Aorta (tissue), 5 donors: ENCODE measurements around the gene COA1. TPM values are rescaled to one million over a fixed set of nuclear protein-coding genes. Genes with fewer than 3 reads are reported as not detected.
"Not testable (repeated sequence)": the region's sequence is repeated elsewhere in the genome, so short reads cannot be mapped to it uniquely, and the experiment has no call there.

Experiments
- ATAC-seq: fragments of 200-7000 bp; cut with Tn5 transposase; one replicate; pipeline ENCODE4 v1.9.1; 2022; ENCODE audit warnings: moderate library complexity; ENCODE audit not compliant: low FRiP score
- DNase-seq, 2 donors: peaks; one replicate each; pipeline ENCODE4 v3.0.0-alpha.2; 2020
- H3K27ac ChIP-seq, 2 donors: one replicate each; pipeline ENCODE4 v1.5.1; 2013; ENCODE audit warnings: low read length in 2 of 2, mild to moderate bottlenecking in 2 of 2, moderate library complexity in 2 of 2, control low read depth in 1 of 2, inconsistent platforms in 1 of 2, low read depth in 1 of 2
- H3K27me3 ChIP-seq, 2 donors: one replicate each; pipeline ENCODE4 v1.6.1; 2013; ENCODE audit warnings: control low read depth in 1 of 2, low read length in 1 of 2, mild to moderate bottlenecking in 1 of 2, moderate library complexity in 1 of 2; ENCODE audit not compliant: insufficient read depth in 2 of 2, control insufficient read depth in 1 of 2
- H3K36me3 ChIP-seq, 2 donors: one replicate each; pipeline ENCODE4 v1.6.1; 2013; ENCODE audit warnings: control low read depth in 1 of 2, low read length in 1 of 2, mild to moderate bottlenecking in 1 of 2; ENCODE audit not compliant: insufficient read depth in 2 of 2, control insufficient read depth in 1 of 2
- H3K4me1 ChIP-seq, 2 donors: one replicate each; pipeline ENCODE4 v1.6.1; 2013; ENCODE audit warnings: low read length in 2 of 2, control low read depth in 1 of 2, mild to moderate bottlenecking in 1 of 2, moderate library complexity in 1 of 2; ENCODE audit not compliant: insufficient read depth in 2 of 2, control insufficient read depth in 1 of 2
- H3K4me3 ChIP-seq, 2 donors: one replicate each; pipeline ENCODE4 v1.5.1; 2013; ENCODE audit warnings: low read length in 2 of 2, control low read depth in 1 of 2, mild to moderate bottlenecking in 1 of 2
- H3K9me3 ChIP-seq: one replicate; pipeline ENCODE4 v1.6.1; 2013; ENCODE audit warnings: mild to moderate bottlenecking, low read length; ENCODE audit not compliant: control insufficient read depth
- WGBS, 2 donors: extraction: QIAGEN DNeasy Blood & Tissue Kit; methylation state at CpG; one replicate each; pipeline ENCODE4 v1.1.7; 2013; 5-methylcytosine and 5-hydroxymethylcytosine counted together
- intact Hi-C, 2 donors: fragments of 100-400 bp; cut with DNase I; formaldehyde crosslinking; loops; one replicate each; pipeline versions ENCODE4 v1.14.2 to v1.15.0; 2022
- polyA plus RNA-seq, 2 donors: library from polyadenylated mRNA; stranded (reverse); fragments of 200-250 nt; gene quantifications; one replicate each; pipeline ENCODE4 v1.2.3, GENCODE V29; 2013
- total RNA-seq, 2 donors: library from RNA; stranded (reverse); fragmentation: NEBNext Ultra II Directional; extraction: Animal tissue kit (Norgen Biotek cat#: 25700); gene quantifications; one replicate each; pipeline ENCODE4 v1.2.1, GENCODE V29; 2021
- donor health status: healthy with polysubstance abuse.
- donor health status: Bipolar disorder and iron deficiency.
- donor health status: DM: no; HTN: no; CAD: no.
- donor health status: DM: no; HTN: no; CAD: no.
- donor health status: DM: yes; HTN: yes; CAD: no.

Gene COA1
- total and polyA plus RNA-seq, 4 donors: 36.5 to 57.2 (median 51.5) TPM

GRCh38 chr7:43691611-43692010 is 37.7 kb downstream of the COA1 start:
- ATAC-seq: no peak
- Histone ChIP-seq H3K4me1 (peaks cover 0 to 4% of the 10 kb centered on the region in 2 donors), H3K27me3 (no peaks in the 10 kb centered on the region), H3K36me3 (no peaks in the 10 kb centered on the region), H3K9me3 (no peaks in the 10 kb centered on the region), H3K27ac (no peak overlapping the region), H3K4me3 (no peak overlapping the region)
- no peak for DNase-seq
- intact Hi-C loops: no loop called here
- 88 to 90% methylated on average over 3 of the region's 3 CpGs for WGBS, 2 donors

DNA sequence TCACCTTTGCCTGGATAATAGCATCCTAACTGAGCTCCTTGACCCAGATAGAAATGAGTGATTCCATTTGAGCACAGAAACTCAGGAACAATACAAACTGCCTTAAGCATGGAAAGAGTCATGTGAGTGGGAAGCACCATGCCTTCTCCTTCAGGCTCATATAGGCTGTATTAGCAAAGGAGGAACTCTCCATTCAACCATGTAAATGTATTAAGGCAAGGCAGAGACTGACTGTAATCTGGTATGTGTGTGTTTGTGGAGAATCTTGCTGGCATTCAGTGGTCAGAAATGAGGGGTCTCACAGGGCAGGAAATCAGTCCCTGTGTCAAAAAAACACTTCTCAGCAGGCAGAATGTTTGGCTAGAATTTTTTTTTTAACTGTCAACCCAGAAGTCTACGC is 40.2 kb downstream of the COA1 start:
- H3K27ac ChIP-seq: no peak overlapping the region
- H3K4me3 ChIP-seq: no peak overlapping the region
- H3K4me1 ChIP-seq: peaks cover 0 to 2% of the 10 kb centered on the region in 2 donors
- ATAC-seq: no peak
- WGBS, 2 donors: 73 to 77% methylated on average over 1 of the region's 1 CpG
- H3K9me3 ChIP-seq: no peaks in the 10 kb centered on the region
- H3K36me3 ChIP-seq: no peaks in the 10 kb centered on the region
- DNase-seq: no peak
- intact Hi-C loops: no loop called here
- no peaks in the 10 kb centered on the region for H3K27me3 ChIP-seq

- H3K27me3 ChIP-seq, intact Hi-C loops, H3K36me3 ChIP-seq, DNase-seq, H3K4me1 ChIP-seq, H3K27ac ChIP-seq, ATAC-seq, H3K9me3 ChIP-seq, H3K4me3 ChIP-seq: not testable (repeated sequence)
- WGBS, 2 donors: 93 to 95% methylated on average over 4 of the region's 4 CpGs
These were observed 41.5 kb downstream of the COA1 start for GRCh38 chr7:43687866-43688265.

GRCh38 chr7:43686991-43687390 is 42.3 kb downstream of the COA1 start:
- intact Hi-C loops: no loop called here
- ATAC-seq (no peak), DNase-seq (no peak)
- H3K27me3 ChIP-seq: no peaks in the 10 kb centered on the region
- no peak overlapping the region for H3K4me3 ChIP-seq
- no peaks in the 10 kb centered on the region for H3K9me3 ChIP-seq
- 72 to 73% methylated on average over 2 of the region's 2 CpGs for WGBS, 2 donors
- no peak overlapping the region for H3K27ac ChIP-seq
- no peaks in the 10 kb centered on the region for H3K36me3 ChIP-seq
- peaks cover 0 to 2% of the 10 kb centered on the region in 2 donors for H3K4me1 ChIP-seq

DNA sequence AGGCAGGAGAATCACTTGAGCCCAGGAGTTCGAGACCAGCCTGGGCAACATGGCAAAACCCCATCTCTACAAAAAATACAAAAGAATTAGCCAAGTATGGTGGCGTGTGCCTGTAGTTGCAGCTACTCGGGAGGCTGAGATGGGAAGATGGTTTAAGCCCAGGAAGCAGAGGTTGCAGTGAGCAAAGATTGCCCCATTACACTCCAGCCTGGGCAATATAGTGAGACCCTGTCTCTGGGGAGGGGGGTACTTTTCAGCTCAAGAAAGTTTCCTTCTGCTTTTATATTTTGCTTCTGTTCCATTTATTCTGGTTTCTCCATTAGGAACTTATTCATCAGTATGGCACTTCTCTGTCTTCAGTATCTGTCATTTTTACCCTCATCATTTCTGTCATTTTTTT is 48.6 kb downstream of the COA1 start:
- H3K4me1 ChIP-seq: peaks cover 0 to 6% of the 10 kb centered on the region in 2 donors
- intact Hi-C loops: no loop called here
- no peak for ATAC-seq
- no peak overlapping the region for H3K4me3 ChIP-seq
- H3K27ac ChIP-seq: peak overlapping the region in 1 of 2 donors; percentile 2
- no peaks in the 10 kb centered on the region for H3K27me3 ChIP-seq
- no peak for DNase-seq
- 96 to 97% methylated on average over 3 of the region's 3 CpGs for WGBS, 2 donors
- H3K36me3 ChIP-seq: no peaks in the 10 kb centered on the region
- no peaks in the 10 kb centered on the region for H3K9me3 ChIP-seq

DNA sequence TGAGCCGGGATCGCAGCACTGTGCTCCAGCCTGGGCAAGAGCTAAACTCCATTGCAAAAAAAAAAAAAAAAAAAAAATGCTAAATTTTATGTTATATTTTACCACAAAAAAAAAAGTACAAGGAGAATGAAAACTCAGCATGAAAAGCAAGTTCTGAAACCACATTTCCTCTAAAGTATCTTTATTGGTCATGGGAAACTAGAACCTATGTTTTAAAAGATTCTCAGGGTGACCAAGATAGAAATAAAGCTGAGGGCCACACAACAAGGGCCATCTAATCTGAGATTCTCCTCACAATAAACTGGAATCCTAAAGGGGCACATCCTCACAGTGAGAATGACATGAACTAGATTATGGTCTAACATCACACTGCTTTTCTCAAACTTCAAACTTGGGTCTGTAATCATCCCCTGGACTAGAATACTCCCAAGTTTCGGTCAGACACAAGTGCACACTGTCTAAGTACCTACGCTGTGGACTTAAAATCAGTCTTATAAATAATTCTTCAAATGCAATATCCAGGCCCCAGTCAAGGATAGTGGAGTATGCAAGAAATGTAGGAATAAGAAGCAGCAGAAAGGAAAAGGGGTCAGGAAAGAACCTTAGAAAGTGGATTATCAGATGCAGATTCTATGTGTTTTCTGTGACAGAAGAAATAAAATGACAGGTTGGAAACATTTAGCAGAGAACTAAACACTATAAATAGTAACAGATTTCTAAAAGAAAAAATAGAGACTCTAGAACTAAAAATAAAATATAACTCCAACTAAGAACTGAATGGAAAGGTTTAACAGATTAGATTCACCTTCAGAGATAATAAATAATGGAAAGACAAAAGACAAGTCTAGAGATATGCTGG is 49.9 kb downstream of the COA1 start:
- ATAC-seq (no peak), DNase-seq (no peak)
- H3K9me3 ChIP-seq: no peaks in the 10 kb centered on the region
- H3K27me3 ChIP-seq: no peaks in the 10 kb centered on the region
- peak overlapping the region in 1 of 2 donors; percentile 87 for H3K27ac ChIP-seq
- no peaks in the 10 kb centered on the region for H3K36me3 ChIP-seq
- intact Hi-C loops: no loop called here
- WGBS, 2 donors: 53% methylated on average over 4 of the region's 4 CpGs
- no peak overlapping the region for H3K4me3 ChIP-seq
- peaks cover 0 to 4% of the 10 kb centered on the region in 2 donors for H3K4me1 ChIP-seq

GRCh38 chr7:43678315-43678714 is 51.0 kb downstream of the COA1 start:
- intact Hi-C loops: no loop called here
- Histone ChIP-seq H3K27ac (no peak overlapping the region), H3K4me3 (no peak overlapping the region), H3K9me3 (no peaks in the 10 kb centered on the region), H3K36me3 (no peaks in the 10 kb centered on the region), H3K4me1 (peaks cover 0 to 6% of the 10 kb centered on the region in 2 donors), H3K27me3 (no peaks in the 10 kb centered on the region)
- 27 to 29% methylated on average over 1 of the region's 1 CpG for WGBS, 2 donors
- DNase-seq: no peak
- ATAC-seq: no peak

DNA sequence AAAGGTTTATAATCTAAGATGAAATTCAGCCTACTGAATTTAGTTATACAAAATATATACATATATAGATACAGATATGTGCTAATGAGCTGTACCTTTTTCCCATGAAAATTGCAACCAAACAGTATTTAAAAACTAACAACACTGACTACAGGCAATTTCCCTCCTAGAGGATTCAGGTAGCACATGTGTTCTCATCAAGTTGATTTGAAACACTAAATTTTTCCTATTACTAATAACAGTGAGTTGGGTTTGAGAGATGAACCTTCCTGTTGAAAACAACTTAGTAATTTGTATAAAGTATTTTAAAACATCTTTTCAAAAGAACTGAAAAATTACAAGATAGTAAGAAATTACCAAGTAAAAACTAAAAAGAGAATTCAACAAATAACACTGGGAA is 51.5 kb downstream of the COA1 start:
- no peak overlapping the region for H3K27ac ChIP-seq
- intact Hi-C loops: no loop called here
- H3K9me3 ChIP-seq: no peaks in the 10 kb centered on the region
- H3K27me3 ChIP-seq: no peaks in the 10 kb centered on the region
- H3K36me3 ChIP-seq: no peaks in the 10 kb centered on the region
- DNase-seq (no peak), ATAC-seq (no peak)
- peaks cover 0 to 6% of the 10 kb centered on the region in 2 donors for H3K4me1 ChIP-seq
- no peak overlapping the region for H3K4me3 ChIP-seq
